Pancreas (tissue), 10 donors: ENCODE results near the gene SLC12A9. TPM values are rescaled to one million over a fixed set of nuclear protein-coding genes. Genes with fewer than 3 reads are reported as not detected.
"Not testable (repeated sequence)": the region's sequence is repeated elsewhere in the genome, so short reads cannot be mapped to it uniquely, and the experiment has no call there.

Source experiments
- ATAC-seq, 4 donors: fragments of 200-7000 bp; cut with Tn5 transposase; one replicate each; pipeline versions ENCODE4 v1.8.0 to v1.9.1; 2020; ENCODE audit warnings: mild to moderate bottlenecking in 4 of 4, moderate library complexity in 4 of 4
- DNase-seq, 6 donors: peaks; one replicate each; pipeline ENCODE4 v3.0.0-alpha.2; 2020
- FAIRE-seq: peaks from 2 replicates; lab custom pipeline; 2012; peaks lifted over from hg19 to GRCh38; lab: Jason Lieb, UNC
- H3K27ac ChIP-seq, 4 donors: fragments of 200-600 bp; sonication (generic); 1 replicate in 3 of 4; 2 replicates in 1 of 4; pipeline versions ENCODE4 v1.5.0 to v1.8.0; 2020
- H3K27me3 ChIP-seq, 4 donors: fragments of 200-600 bp; one replicate each; pipeline ENCODE4 v1.8.0; 2021
- H3K36me3 ChIP-seq, 3 donors: fragments of 200-600 bp; sonication (generic) in 1 of 3; one replicate each; pipeline versions ENCODE4 v1.5.0 to v1.8.0; 2020 to 2021
- H3K4me1 ChIP-seq, 3 donors: fragments of 200-600 bp; one replicate each; pipeline ENCODE4 v1.8.0; 2021
- H3K4me3 ChIP-seq, 4 donors: fragments of 200-600 bp; sonication (generic) in 2 of 4; one replicate each; pipeline versions ENCODE4 v1.5.0 to v1.8.0; 2020 to 2021
- H3K9me3 ChIP-seq, 4 donors: fragments of 200-600 bp; one replicate each; pipeline ENCODE4 v1.8.0; 2021
- WGBS, 2 donors: extraction: QIAGEN DNeasy Blood & Tissue Kit; methylation state at CpG; one replicate each; pipeline ENCODE4 v1.1.7; 2013; 5-methylcytosine and 5-hydroxymethylcytosine counted together
- intact Hi-C, 3 donors: fragments of 100-400 bp; cut with DNase I; formaldehyde crosslinking; loops; one replicate each; pipeline versions ENCODE4 v1.11.1 to v1.14.2; 2022
- polyA plus RNA-seq, 2 donors: library from polyadenylated mRNA; stranded (reverse); fragments of 200-250 nt; gene quantifications; one replicate each; pipeline ENCODE4 v1.2.3, GENCODE V29; 2013
- total RNA-seq, 6 donors: library from RNA; stranded (reverse); fragmentation: NEBNext Ultra II Directional in 4 of 6; extraction: Animal tissue kit (Norgen Biotek cat#: 25700) in 4 of 6; gene quantifications; one replicate each; pipeline versions ENCODE4 v1.2.1 to v1.2.4, GENCODE V29; 2021 to 2023
- TF ChIP-seq, protein P1 (sequence below), 4 donors: fragments of 200-600 bp; sonication (generic) in 3 of 4; IDR thresholded peaks; one replicate each; pipeline versions ENCODE4 v1.5.0 to v1.8.0; 2021; ENCODE audit warnings: antibody characterized with exemption in 4 of 4
- donor health status: healthy with polysubstance abuse.
- donor health status: DM: no; HTN: no; CAD: no; lungs with moderate emphysema.
- donor health status: DM: no; HTN: no; CAD: no.
- donor health status: control.
- donor health status: control.
- donor health status: Bipolar disorder and iron deficiency.
- donor health status: DM: yes; HTN: yes; CAD: no.
- donor health status: DM: no; HTN: no; CAD: no.
- donor health status: DM: no; HTN: no; CAD: no.
- donor health status: DM: yes; HTN: yes; CAD: no.

SLC12A9 gene
- total and polyA plus RNA-seq, 8 donors: 11.9 to 34.6 (median 15.3) TPM

- FAIRE-seq (no peak), ATAC-seq (no peak), DNase-seq (no peak)
- intact Hi-C loops: no loop called here
- H3K4me1 ChIP-seq: peaks cover 4 to 5% (median 5%) of the 10 kb centered on the region in 3 donors
- no peak overlapping the region for H3K4me3 ChIP-seq
- H3K27ac ChIP-seq: no peak overlapping the region
- no peaks in the 10 kb centered on the region for H3K27me3 ChIP-seq
- 95 to 97% methylated on average over 22 of the region's 22 CpGs for WGBS, 2 donors
- peaks cover 0 to 72% (median 0%) of the 10 kb centered on the region in 3 donors for H3K36me3 ChIP-seq
- H3K9me3 ChIP-seq: no peaks in the 10 kb centered on the region
- TF ChIP-seq, protein P1, sequence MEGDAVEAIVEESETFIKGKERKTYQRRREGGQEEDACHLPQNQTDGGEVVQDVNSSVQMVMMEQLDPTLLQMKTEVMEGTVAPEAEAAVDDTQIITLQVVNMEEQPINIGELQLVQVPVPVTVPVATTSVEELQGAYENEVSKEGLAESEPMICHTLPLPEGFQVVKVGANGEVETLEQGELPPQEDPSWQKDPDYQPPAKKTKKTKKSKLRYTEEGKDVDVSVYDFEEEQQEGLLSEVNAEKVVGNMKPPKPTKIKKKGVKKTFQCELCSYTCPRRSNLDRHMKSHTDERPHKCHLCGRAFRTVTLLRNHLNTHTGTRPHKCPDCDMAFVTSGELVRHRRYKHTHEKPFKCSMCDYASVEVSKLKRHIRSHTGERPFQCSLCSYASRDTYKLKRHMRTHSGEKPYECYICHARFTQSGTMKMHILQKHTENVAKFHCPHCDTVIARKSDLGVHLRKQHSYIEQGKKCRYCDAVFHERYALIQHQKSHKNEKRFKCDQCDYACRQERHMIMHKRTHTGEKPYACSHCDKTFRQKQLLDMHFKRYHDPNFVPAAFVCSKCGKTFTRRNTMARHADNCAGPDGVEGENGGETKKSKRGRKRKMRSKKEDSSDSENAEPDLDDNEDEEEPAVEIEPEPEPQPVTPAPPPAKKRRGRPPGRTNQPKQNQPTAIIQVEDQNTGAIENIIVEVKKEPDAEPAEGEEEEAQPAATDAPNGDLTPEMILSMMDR (IDR thresholded peaks at IDR 0.05): no peak
These were observed 39.8 kb upstream of the SLC12A9 start for GRCh38 chr7:100812729-100813128.

DNA sequence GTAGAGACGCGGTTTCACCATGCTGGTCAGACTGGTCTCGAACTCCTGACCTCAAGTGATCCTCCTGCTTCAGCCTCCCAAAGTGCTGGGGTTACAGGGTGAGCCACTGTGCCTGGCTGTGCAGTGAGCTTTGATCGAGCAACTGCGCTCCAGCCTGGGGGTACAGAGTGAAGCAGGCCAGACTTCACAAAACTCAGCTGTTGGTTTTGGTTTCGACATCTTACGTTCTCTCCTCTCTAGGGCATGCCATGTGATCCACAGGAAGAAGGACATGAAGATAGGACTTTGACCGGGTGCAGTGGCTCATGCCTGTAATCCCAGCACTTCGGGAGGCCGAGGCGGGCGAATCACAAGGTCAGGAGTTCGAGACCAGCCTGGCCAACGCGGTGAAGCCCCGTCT is 36.0 kb upstream of the SLC12A9 start:
- FAIRE-seq, H3K4me1 ChIP-seq, ATAC-seq, H3K4me3 ChIP-seq, intact Hi-C loops, H3K27me3 ChIP-seq, H3K27ac ChIP-seq, H3K9me3 ChIP-seq: not testable (repeated sequence)
- WGBS, 2 donors: 95 to 97% methylated on average over 16 of the region's 16 CpGs
- H3K36me3 ChIP-seq: peaks cover 0 to 81% (median 10%) of the 10 kb centered on the region in 3 donors
- peak in 1 of 6 donors; percentile 13 for DNase-seq

DNA sequence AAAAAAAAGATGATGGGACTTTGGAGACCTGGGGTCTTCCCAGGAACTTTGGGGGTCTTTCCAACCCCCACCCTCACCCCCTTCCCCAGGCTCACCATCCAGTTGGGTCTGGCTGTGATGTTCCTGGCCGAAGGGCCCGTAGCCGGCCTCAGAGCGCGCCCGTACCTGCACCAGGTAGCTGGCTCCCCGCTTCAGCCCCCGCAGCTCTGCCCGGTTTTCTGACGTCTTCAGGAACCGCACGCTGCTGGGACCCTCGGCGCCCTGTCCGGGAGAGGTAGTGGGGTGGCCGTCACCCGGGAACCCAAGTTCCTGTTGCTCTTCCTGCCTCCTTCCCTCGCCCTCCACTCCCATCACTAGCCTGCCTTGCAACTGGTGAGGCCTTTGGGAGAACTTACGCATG is 35.4 kb upstream of the SLC12A9 start:
- peaks cover 0 to 81% (median 10%) of the 10 kb centered on the region in 3 donors for H3K36me3 ChIP-seq
- peak in 1 of 6 donors; percentile 48 for DNase-seq
- no peak overlapping the region for H3K4me3 ChIP-seq
- H3K9me3 ChIP-seq: no peaks in the 10 kb centered on the region
- H3K27ac ChIP-seq: no peak overlapping the region
- intact Hi-C loops: no loop called here
- no peak for FAIRE-seq
- ATAC-seq: no peak
- no peaks in the 10 kb centered on the region for H3K27me3 ChIP-seq
- WGBS, 2 donors: 96% methylated on average over 19 of the region's 19 CpGs
- TF ChIP-seq, protein P1 (IDR thresholded peaks at IDR 0.05): no peak
- H3K4me1 ChIP-seq: no peaks in the 10 kb centered on the region

GRCh38 chr7:100818366-100818765 is 34.1 kb upstream of the SLC12A9 start:
- intact Hi-C loops: no loop called here
- ATAC-seq: no peak

DNA sequence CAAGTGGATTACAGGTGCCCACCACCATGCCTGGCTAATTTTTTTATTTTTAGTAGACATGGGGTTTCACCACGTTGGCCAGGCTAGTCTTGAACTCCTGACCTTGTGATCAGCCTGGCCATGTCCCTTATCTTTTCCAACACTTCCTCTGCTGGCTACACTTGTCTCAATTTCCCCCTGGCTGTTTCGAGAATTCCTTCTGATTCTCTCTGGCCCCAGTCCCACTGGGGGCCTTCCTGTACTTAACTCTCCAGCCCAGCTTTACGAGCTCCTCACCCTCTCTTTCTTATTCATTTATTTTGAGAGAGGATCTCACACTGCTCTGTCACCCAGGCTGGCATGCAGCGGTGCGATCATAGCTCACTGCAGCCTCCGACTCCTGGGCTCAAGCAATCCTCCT is 33.7 kb upstream of the SLC12A9 start:
- TF ChIP-seq, protein P1 (IDR thresholded peaks at IDR 0.05): no peak

More at GRCh38 chr7:100818366-100818765, 34.1 kb upstream of the SLC12A9 start:
- 90 to 97% methylated on average over 9 of the region's 9 CpGs for WGBS, 2 donors
- H3K27me3 ChIP-seq: no peaks in the 10 kb centered on the region
- H3K9me3 ChIP-seq: no peaks in the 10 kb centered on the region
- H3K4me1 ChIP-seq: no peaks in the 10 kb centered on the region
- H3K27ac ChIP-seq: no peak overlapping the region
- DNase-seq: peak in 1 of 6 donors; percentile 49
- H3K4me3 ChIP-seq: no peak overlapping the region
- no peak for FAIRE-seq
- H3K36me3 ChIP-seq: peaks cover 0 to 79% (median 17%) of the 10 kb centered on the region in 3 donors
- TF ChIP-seq, protein P1 (IDR thresholded peaks at IDR 0.05): no peak

More for the DNA sequence above, 33.7 kb upstream of the SLC12A9 start:
- no peaks in the 10 kb centered on the region for H3K4me1 ChIP-seq
- intact Hi-C loops: no loop called here
- 88 to 89% methylated on average over 6 of the region's 6 CpGs for WGBS, 2 donors
- no peak for DNase-seq
- H3K4me3 ChIP-seq: no peak overlapping the region
- H3K36me3 ChIP-seq: peaks cover 0 to 78% (median 21%) of the 10 kb centered on the region in 3 donors
- ATAC-seq: no peak
- H3K9me3 ChIP-seq: no peaks in the 10 kb centered on the region
- no peak overlapping the region for H3K27ac ChIP-seq
- FAIRE-seq: no peak
- no peaks in the 10 kb centered on the region for H3K27me3 ChIP-seq
